A549 (cell line): ENCODE data around the gene PSD2.

Source experiments
- EP300 ChIP-seq, 2 experiments: fragments of >200 bp; sonication (Bioruptor Twin); formaldehyde crosslinking; IDR thresholded peaks; 2 replicates in 1 of 2; 3 replicates in 1 of 2; pipeline ENCODE4 v1.6.1; 2016 to 2017
- HDAC2 ChIP-seq: fragments of 200-600 bp; sonication (generic); IDR thresholded peaks from 2 replicates; pipeline ENCODE4 v1.6.1; 2016
- HOXA7 ChIP-seq: fragments of 250-450 bp; sonication (Bioruptor Pico); IDR thresholded peaks from 2 replicates; pipeline ENCODE4 v1.5.0; 2020; ENCODE audit warnings: mild to moderate bottlenecking, moderate library complexity
- MAFK ChIP-seq: fragments of 450-650 bp; IDR thresholded peaks from 2 replicates; pipeline ENCODE4 v1.6.1; 2014; ENCODE audit not compliant: partially characterized antibody
- PBX3 ChIP-seq: IDR thresholded peaks from 2 replicates; pipeline ENCODE4 v1.6.1; 2012
- POLR2A ChIP-seq: IDR thresholded peaks from 2 replicates; pipeline ENCODE4 v1.6.1; 2012; ENCODE audit warnings: mild to moderate bottlenecking, low read length
- RFX5 ChIP-seq: fragments of 450-650 bp; IDR thresholded peaks from 2 replicates; pipeline ENCODE4 v1.7.1; 2014; ENCODE audit warnings: antibody characterized with exemption, mild to moderate bottlenecking, moderate library complexity
- SMC3 ChIP-seq: fragments of >200 bp; sonication (Bioruptor Twin); formaldehyde crosslinking; IDR thresholded peaks from 3 replicates; pipeline ENCODE4 v1.6.1; 2018; ENCODE audit warnings: inconsistent platforms
- ZC3H11A ChIP-seq: fragments of 450-650 bp; IDR thresholded peaks from 2 replicates; pipeline ENCODE4 v1.6.1; 2014; ENCODE audit warnings: antibody characterized with exemption, mild to moderate bottlenecking
- TF ChIP-seq, protein P1 (sequence below): fragments of 150-350 bp; IDR thresholded peaks from 2 replicates; pipeline ENCODE4 v1.6.1; 2014; ENCODE audit warnings: low read depth, mild to moderate bottlenecking, low read length
- TF ChIP-seq, protein P2 (sequence below): fragments of >200 bp; sonication (Bioruptor Twin); formaldehyde crosslinking; IDR thresholded peaks from 3 replicates; pipeline ENCODE4 v1.5.1; 2016
- TF ChIP-seq, protein P3 (sequence below): fragments of >200 bp; sonication (Bioruptor Twin); formaldehyde crosslinking; IDR thresholded peaks from 3 replicates; pipeline ENCODE4 v1.6.1; 2016

DNA sequence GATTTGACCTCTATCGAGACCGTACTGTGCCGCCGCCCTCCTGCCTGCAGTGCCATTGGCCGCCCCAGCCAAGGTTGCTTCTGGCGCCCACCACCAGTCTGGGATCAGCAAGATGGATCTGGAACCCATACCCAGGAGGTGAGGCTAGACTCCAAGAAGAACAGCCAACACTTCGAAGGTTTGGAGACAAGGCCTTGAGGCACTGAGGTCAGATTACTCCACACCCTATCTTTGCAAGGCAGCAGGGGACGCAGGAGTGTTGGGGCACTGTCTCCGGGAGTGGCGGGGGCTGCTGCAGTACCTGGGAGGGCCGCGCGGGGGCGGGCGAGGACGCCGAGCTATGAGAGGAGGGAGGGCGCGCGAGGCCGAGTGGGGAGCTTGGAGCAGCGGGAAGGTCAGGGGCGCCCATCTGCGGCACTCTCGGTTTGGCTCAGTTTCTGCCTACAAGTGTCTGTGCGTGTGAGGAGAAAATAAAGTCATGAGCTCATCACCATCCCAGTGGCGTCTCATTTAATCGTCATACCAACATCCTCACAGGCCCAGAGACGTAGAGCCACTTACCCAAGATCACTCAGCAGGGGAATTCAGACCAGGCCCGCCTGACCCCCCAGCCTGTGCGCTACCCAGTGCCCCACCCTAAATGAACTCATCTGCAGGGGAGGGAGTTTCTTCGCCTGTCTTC is 20.5 kb upstream of the PSD2 start:
- TF ChIP-seq HDAC2 (no peak), PBX3 (no peak), MAFK (no peak), HOXA7 (CRISPR knock-in tag) (no peak), SMC3 (peak; percentile 43), ZC3H11A (no peak), EP300 (IDR thresholded peaks at IDR 0.05) (no peak), POLR2A (no peak), RFX5 (no peak)
- TF ChIP-seq, protein P1, sequence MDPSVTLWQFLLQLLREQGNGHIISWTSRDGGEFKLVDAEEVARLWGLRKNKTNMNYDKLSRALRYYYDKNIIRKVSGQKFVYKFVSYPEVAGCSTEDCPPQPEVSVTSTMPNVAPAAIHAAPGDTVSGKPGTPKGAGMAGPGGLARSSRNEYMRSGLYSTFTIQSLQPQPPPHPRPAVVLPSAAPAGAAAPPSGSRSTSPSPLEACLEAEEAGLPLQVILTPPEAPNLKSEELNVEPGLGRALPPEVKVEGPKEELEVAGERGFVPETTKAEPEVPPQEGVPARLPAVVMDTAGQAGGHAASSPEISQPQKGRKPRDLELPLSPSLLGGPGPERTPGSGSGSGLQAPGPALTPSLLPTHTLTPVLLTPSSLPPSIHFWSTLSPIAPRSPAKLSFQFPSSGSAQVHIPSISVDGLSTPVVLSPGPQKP, result no peak
- TF ChIP-seq, protein P2, sequence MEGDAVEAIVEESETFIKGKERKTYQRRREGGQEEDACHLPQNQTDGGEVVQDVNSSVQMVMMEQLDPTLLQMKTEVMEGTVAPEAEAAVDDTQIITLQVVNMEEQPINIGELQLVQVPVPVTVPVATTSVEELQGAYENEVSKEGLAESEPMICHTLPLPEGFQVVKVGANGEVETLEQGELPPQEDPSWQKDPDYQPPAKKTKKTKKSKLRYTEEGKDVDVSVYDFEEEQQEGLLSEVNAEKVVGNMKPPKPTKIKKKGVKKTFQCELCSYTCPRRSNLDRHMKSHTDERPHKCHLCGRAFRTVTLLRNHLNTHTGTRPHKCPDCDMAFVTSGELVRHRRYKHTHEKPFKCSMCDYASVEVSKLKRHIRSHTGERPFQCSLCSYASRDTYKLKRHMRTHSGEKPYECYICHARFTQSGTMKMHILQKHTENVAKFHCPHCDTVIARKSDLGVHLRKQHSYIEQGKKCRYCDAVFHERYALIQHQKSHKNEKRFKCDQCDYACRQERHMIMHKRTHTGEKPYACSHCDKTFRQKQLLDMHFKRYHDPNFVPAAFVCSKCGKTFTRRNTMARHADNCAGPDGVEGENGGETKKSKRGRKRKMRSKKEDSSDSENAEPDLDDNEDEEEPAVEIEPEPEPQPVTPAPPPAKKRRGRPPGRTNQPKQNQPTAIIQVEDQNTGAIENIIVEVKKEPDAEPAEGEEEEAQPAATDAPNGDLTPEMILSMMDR, result peak; percentile 71
- TF ChIP-seq, protein P3, sequence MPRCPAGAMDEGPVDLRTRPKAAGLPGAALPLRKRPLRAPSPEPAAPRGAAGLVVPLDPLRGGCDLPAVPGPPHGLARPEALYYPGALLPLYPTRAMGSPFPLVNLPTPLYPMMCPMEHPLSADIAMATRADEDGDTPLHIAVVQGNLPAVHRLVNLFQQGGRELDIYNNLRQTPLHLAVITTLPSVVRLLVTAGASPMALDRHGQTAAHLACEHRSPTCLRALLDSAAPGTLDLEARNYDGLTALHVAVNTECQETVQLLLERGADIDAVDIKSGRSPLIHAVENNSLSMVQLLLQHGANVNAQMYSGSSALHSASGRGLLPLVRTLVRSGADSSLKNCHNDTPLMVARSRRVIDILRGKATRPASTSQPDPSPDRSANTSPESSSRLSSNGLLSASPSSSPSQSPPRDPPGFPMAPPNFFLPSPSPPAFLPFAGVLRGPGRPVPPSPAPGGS, result no peak
